ENCODE results near the gene MRFAP1L1. TPM values are rescaled to one million over a fixed set of nuclear protein-coding genes. Genes with fewer than 3 reads are reported as not detected.
A peak's percentile ranks its signal among the peaks of the same experiment; 100 is the strongest.

MRFAP1L1 gene
- total and polyA plus RNA-seq, 2 donors from 2014 or later = 57.1 to 69.1 TPM

- Histone ChIP-seq H3K27ac (ENCODE audit: low read depth in 2 of 2, low read length in 2 of 2) (peak overlapping the region in 1 of 2 donors; percentile 37), H3K9me3 (ENCODE audit: control insufficient read depth in 2 of 3, insufficient read depth in 1 of 3, low read length in 3 of 3) (no peaks in the 10 kb centered on the region), H3K4me3 (ENCODE audit: low read length in 3 of 3) (no peak overlapping the region), H3K36me3 (ENCODE audit: control insufficient read depth in 2 of 3, insufficient read depth in 3 of 3, low read length in 3 of 3) (no peaks in the 10 kb centered on the region), H3K9ac (ENCODE audit: low read length in 3 of 3) (no peak overlapping the region), H3K4me1 (ENCODE audit: control insufficient read depth in 2 of 3, insufficient read depth in 2 of 3, low read depth in 1 of 3, low read length in 3 of 3) (no peaks in the 10 kb centered on the region), H3K27me3 (ENCODE audit: control insufficient read depth, insufficient read depth, low read length) (no peaks in the 10 kb centered on the region)
- no peak for TF ChIP-seq CTCF (IDR thresholded peaks at IDR 0.05; ENCODE audit: borderline replicate concordance, extremely low read depth, insufficient read depth)
- FAIRE-seq (no peak), DNase-seq (no peak)
- intact Hi-C loops (cut with DNase I) = no loop called here
These were observed 13.7 kb downstream of the MRFAP1L1 start for GRCh38 chr4:6695660-6696610.

- no peak for TF ChIP-seq CTCF (IDR thresholded peaks at IDR 0.05; ENCODE audit: borderline replicate concordance, extremely low read depth, insufficient read depth)
- no peak overlapping the region for H3K27ac ChIP-seq (ENCODE audit: low read depth in 2 of 2, low read length in 2 of 2)
- no peak overlapping the region for H3K4me3 ChIP-seq (ENCODE audit: low read length in 3 of 3)
- DNase-seq = no peak
- intact Hi-C loops (cut with DNase I) = no loop called here
- H3K27me3 ChIP-seq (ENCODE audit: control insufficient read depth, insufficient read depth, low read length) = no peaks in the 10 kb centered on the region
- no peak for FAIRE-seq
- no peaks in the 10 kb centered on the region for H3K36me3 ChIP-seq (ENCODE audit: control insufficient read depth in 2 of 3, insufficient read depth in 3 of 3, low read length in 3 of 3)
- no peaks in the 10 kb centered on the region for H3K4me1 ChIP-seq (ENCODE audit: control insufficient read depth in 2 of 3, insufficient read depth in 2 of 3, low read depth in 1 of 3, low read length in 3 of 3)
- H3K9me3 ChIP-seq (ENCODE audit: control insufficient read depth in 2 of 3, insufficient read depth in 1 of 3, low read length in 3 of 3) = no peaks in the 10 kb centered on the region
- H3K9ac ChIP-seq (ENCODE audit: low read length in 3 of 3) = no peak overlapping the region
These were observed 15.3 kb downstream of the MRFAP1L1 start for GRCh38 chr4:6694177-6694901.

- no peaks in the 10 kb centered on the region for H3K9me3 ChIP-seq (ENCODE audit: control insufficient read depth in 2 of 3, insufficient read depth in 1 of 3, low read length in 3 of 3)
- no peaks in the 10 kb centered on the region for H3K36me3 ChIP-seq (ENCODE audit: control insufficient read depth in 2 of 3, insufficient read depth in 3 of 3, low read length in 3 of 3)
- intact Hi-C loops (cut with DNase I) = no loop called here
- FAIRE-seq (no peak), DNase-seq (peak in 2 of 5 donors; percentile 40 to 77)
- no peaks in the 10 kb centered on the region for H3K27me3 ChIP-seq (ENCODE audit: control insufficient read depth, insufficient read depth, low read length)
- no peaks in the 10 kb centered on the region for H3K4me1 ChIP-seq (ENCODE audit: control insufficient read depth in 2 of 3, insufficient read depth in 2 of 3, low read depth in 1 of 3, low read length in 3 of 3)
- no peak within 1 kb of the TSS for H3K4me3 ChIP-seq (ENCODE audit: low read length in 3 of 3)
- no peak within 1 kb of the TSS for H3K9ac ChIP-seq (ENCODE audit: low read length in 3 of 3)
- H3K27ac ChIP-seq (ENCODE audit: low read depth in 2 of 2, low read length in 2 of 2) = no peak within 1 kb of the TSS
- TF ChIP-seq CTCF (IDR thresholded peaks at IDR 0.05; ENCODE audit: borderline replicate concordance, extremely low read depth, insufficient read depth) = no peak
These were observed 16.2 kb downstream of the MRFAP1L1 start, which contains the start of gene S100P for GRCh38 chr4:6693231-6694176. Gene S100P, plus strand, starts transcription at chr4:6693878. Its CDS starts 55 bp downstream, at chr4:6693933.

Measured in kidney (tissue), 14 donors.